ENCODE data around the gene CAPN15. TPM values are rescaled to one million over a fixed set of nuclear protein-coding genes. Genes with fewer than 3 reads are reported as not detected.

Gene CAPN15
- total and polyA plus RNA-seq, 9 of the 15 experiments (the other 6 are each of a cell fraction or from before 2014, with no cell fraction given), result 0.62 to 111 (median 14.2) TPM

GRCh38 chr16:586047-586644 lies 58.6 kb downstream of the CAPN15 start (continued):
- no peak for TF ChIP-seq ZNF277 (CRISPR knock-in tag; IDR thresholded peaks at IDR 0.05; ENCODE audit: borderline replicate concordance)
- 0 out of 2 replicates have a peak, but pooled peaks have one; percentile 45 for TF ChIP-seq HNRNPL (IDR thresholded peaks at IDR 0.05; ENCODE audit: low read depth, low read length)
- TF ChIP-seq BRCA1 (IDR thresholded peaks at IDR 0.05), result no peak
- no peak for TF ChIP-seq BRCA1 (CRISPR knock-in tag; IDR thresholded peaks at IDR 0.05)
- no peak for TF ChIP-seq RBM14 (IDR thresholded peaks at IDR 0.05; ENCODE audit: borderline replicate concordance, insufficient read depth, low read depth, low read length)
- TF ChIP-seq SRF (CRISPR knock-in tag; IDR thresholded peaks at IDR 0.05), result no peak
- no peak for TF ChIP-seq ZNF449 (CRISPR knock-in tag; IDR thresholded peaks at IDR 0.05)
- TF ChIP-seq PTRF (tag; IDR thresholded peaks at IDR 0.05), result no peak
- no peak for TF ChIP-seq SAP30 (IDR thresholded peaks at IDR 0.05; ENCODE audit: borderline replicate concordance, insufficient read depth, low read depth, low read length, poor library complexity, severe bottlenecking)
- TF ChIP-seq, protein P1, sequence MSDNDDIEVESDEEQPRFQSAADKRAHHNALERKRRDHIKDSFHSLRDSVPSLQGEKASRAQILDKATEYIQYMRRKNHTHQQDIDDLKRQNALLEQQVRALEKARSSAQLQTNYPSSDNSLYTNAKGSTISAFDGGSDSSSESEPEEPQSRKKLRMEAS (CRISPR knock-in tag; IDR thresholded peaks at IDR 0.05), result peak; percentile 17; the same call in 1 of the 2 replicates
- TF ChIP-seq CHCHD3 (CRISPR knock-in tag; IDR thresholded peaks at IDR 0.05), result no peak
- 0 out of 2 replicates have a peak, but pooled peaks have one; percentile 48 for TF ChIP-seq ZNF124 (CRISPR knock-in tag; IDR thresholded peaks at IDR 0.05)
- TF ChIP-seq CBX5 (IDR thresholded peaks at IDR 0.05; ENCODE audit: borderline replicate concordance, low read depth), result no peak
- no peak for TF ChIP-seq NEUROD1 (IDR thresholded peaks at IDR 0.05; ENCODE audit: borderline replicate concordance, low read depth, low read length, partially characterized antibody)
- peak; percentile 17; the same call in 1 of the 2 replicates for TF ChIP-seq RBFOX2 (IDR thresholded peaks at IDR 0.05; ENCODE audit: low read depth, low read length)
- 0 out of 2 replicates have a peak, but pooled peaks have one; percentile 6 for TF ChIP-seq STAG1 (CRISPR knock-in tag; IDR thresholded peaks at IDR 0.05; ENCODE audit: borderline replicate concordance)
- TF ChIP-seq POLR2G (IDR thresholded peaks at IDR 0.05; ENCODE audit: low read depth, low read length), result peak; percentile 57; the same call in 1 of the 2 replicates

Measured in K562 (cell line).